ENCODE results near the gene SLC17A6.

GRCh38 chr11:22392561-22392960, 54.4 kb downstream of the SLC17A6 start:
- TF ChIP-seq EZH2 (IDR thresholded peaks at IDR 0.05) (no peak), POLR2AphosphoS5 (IDR thresholded peaks at IDR 0.05; ENCODE audit: borderline replicate concordance, low read depth, low read length) (no peak), FOXP2 (optimal IDR thresholded peaks at IDR 0.05; ENCODE audit: control extremely low read depth, extremely low read length, insufficient read depth) (no peak)

Measured in SK-N-MC (cell line).